SK-N-SH treated with all-trans-retinoic acid at 6 μM for 48 hours (cell line): Measurements from ENCODE around the gene RELA.

Experiments
- ATAC-seq: fragments of 200-7000 bp; cut with Tn5 transposase; 3 replicates; pipeline ENCODE4 v1.9.1; 2020; ENCODE audit warnings: mild to moderate bottlenecking, moderate library complexity
- ARNTL ChIP-seq: fragments of 450-650 bp; formaldehyde crosslinking; IDR thresholded peaks from 2 replicates; pipeline ENCODE4 v1.5.0; 2020; ENCODE audit warnings: low read depth, mild to moderate bottlenecking, moderate library complexity, borderline replicate concordance
- BACH2 ChIP-seq: fragments of 250-450 bp; sonication (Bioruptor Pico); IDR thresholded peaks from 2 replicates; pipeline ENCODE4 v1.9.0; 2021; ENCODE audit warnings: mild to moderate bottlenecking, borderline replicate concordance
- CSDC2 ChIP-seq: fragments of 250-450 bp; sonication (Bioruptor Pico); IDR thresholded peaks from 2 replicates; pipeline ENCODE4 v1.5.0; 2020; ENCODE audit warnings: mild to moderate bottlenecking, moderate library complexity
- GLIS3 ChIP-seq: fragments of 250-450 bp; sonication (Bioruptor Pico); IDR thresholded peaks from 2 replicates; pipeline ENCODE4 v1.5.0; 2020; ENCODE audit warnings: mild to moderate bottlenecking, moderate library complexity
- ISL1 ChIP-seq: fragments of 250-450 bp; sonication (Bioruptor Pico); IDR thresholded peaks from 2 replicates; pipeline ENCODE4 v2.1.2; 2022; ENCODE audit warnings: mild to moderate bottlenecking, moderate library complexity
- OSR1 ChIP-seq: fragments of 250-450 bp; sonication (Bioruptor Pico); IDR thresholded peaks from 2 replicates; pipeline ENCODE4 v1.8.0; 2022; ENCODE audit warnings: moderate library complexity, mild to moderate bottlenecking, inconsistent platforms
- PPARA ChIP-seq: fragments of 250-450 bp; sonication (Bioruptor Pico); IDR thresholded peaks from 2 replicates; pipeline ENCODE4 v1.5.0; 2020; ENCODE audit warnings: mild to moderate bottlenecking, borderline replicate concordance
- RARB ChIP-seq: fragments of 250-450 bp; sonication (Bioruptor Pico); IDR thresholded peaks from 2 replicates; pipeline ENCODE4 v1.8.0; 2021; ENCODE audit warnings: mild to moderate bottlenecking, moderate library complexity
- SNAI2 ChIP-seq: fragments of 250-450 bp; sonication (Bioruptor Pico); IDR thresholded peaks from 2 replicates; pipeline ENCODE4 v1.5.0; 2020; ENCODE audit warnings: mild to moderate bottlenecking, moderate library complexity
- TOX ChIP-seq: fragments of 250-450 bp; sonication (Bioruptor Pico); IDR thresholded peaks from 2 replicates; pipeline ENCODE4 v1.8.0; 2021; ENCODE audit warnings: mild to moderate bottlenecking, moderate library complexity, borderline replicate concordance
- ZC3H10 ChIP-seq: fragments of 250-450 bp; sonication (Bioruptor Pico); IDR thresholded peaks from 2 replicates; pipeline ENCODE4 v1.5.1; 2021; ENCODE audit warnings: mild to moderate bottlenecking, moderate library complexity
- ZFP3 ChIP-seq: fragments of 250-450 bp; sonication (Bioruptor Pico); IDR thresholded peaks from 2 replicates; pipeline ENCODE4 v1.5.0; 2020; ENCODE audit warnings: mild to moderate bottlenecking, moderate library complexity
- ZFP30 ChIP-seq: fragments of 450-650 bp; formaldehyde crosslinking; IDR thresholded peaks from 2 replicates; pipeline ENCODE4 v1.5.0; 2022; ENCODE audit warnings: mild to moderate bottlenecking, moderate library complexity
- ZNF565 ChIP-seq: fragments of 450-650 bp; formaldehyde crosslinking; conservative IDR thresholded peaks from 2 replicates; pipeline ENCODE4 v1.5.0; 2020; ENCODE audit warnings: low read depth, mild to moderate bottlenecking, moderate library complexity
- ZNF70 ChIP-seq: fragments of 450-650 bp; formaldehyde crosslinking; IDR thresholded peaks from 2 replicates; pipeline ENCODE4 v1.5.0; 2020; ENCODE audit warnings: mild to moderate bottlenecking, moderate library complexity
- ZNF8 ChIP-seq: fragments of 450-650 bp; formaldehyde crosslinking; IDR thresholded peaks from 2 replicates; pipeline ENCODE4 v1.5.0; 2020; ENCODE audit warnings: mild to moderate bottlenecking, moderate library complexity
- TF ChIP-seq, protein P1 (sequence below): fragments of 250-450 bp; sonication (Bioruptor Pico); IDR thresholded peaks from 2 replicates; pipeline ENCODE4 v1.5.1; 2020; ENCODE audit warnings: low read depth, mild to moderate bottlenecking, moderate library complexity
- TF ChIP-seq, protein P2 (sequence below): fragments of 250-450 bp; sonication (Bioruptor Pico); IDR thresholded peaks from 2 replicates; pipeline ENCODE4 v1.8.0; 2020; ENCODE audit warnings: mild to moderate bottlenecking, moderate library complexity, borderline replicate concordance
- TF ChIP-seq, protein P3 (sequence below): fragments of 250-450 bp; sonication (Bioruptor Pico); IDR thresholded peaks from 2 replicates; pipeline ENCODE4 v1.8.0; 2021; ENCODE audit warnings: low read depth, mild to moderate bottlenecking, moderate library complexity, borderline replicate concordance
- TF ChIP-seq, protein P4 (sequence below): fragments of 250-450 bp; sonication (Bioruptor Pico); IDR thresholded peaks from 2 replicates; pipeline ENCODE4 v1.5.1; 2021; ENCODE audit warnings: mild to moderate bottlenecking, moderate library complexity

Gene RELA

DNA sequence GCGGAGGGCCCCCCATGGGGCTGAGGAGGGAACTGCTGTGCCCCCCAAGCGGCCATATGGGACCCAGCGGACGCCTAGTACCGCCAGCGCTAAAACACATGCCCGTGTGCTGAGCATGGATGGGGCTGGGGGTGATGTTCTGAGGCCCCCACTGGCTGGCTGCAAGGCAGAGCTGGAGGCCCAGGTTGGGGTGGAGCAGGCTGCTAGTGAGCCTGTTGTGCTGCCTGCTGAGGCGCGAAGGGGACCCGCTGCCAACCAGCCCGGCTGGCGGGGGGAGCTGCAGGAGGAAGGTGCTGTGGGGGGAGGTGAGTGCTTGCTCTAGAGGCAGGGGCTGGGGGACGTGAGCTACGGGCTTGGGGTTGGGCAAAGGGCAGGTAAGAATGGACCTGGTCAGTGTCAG, 44.0 kb downstream of the RELA start (continued):
- TF ChIP-seq, protein P1, sequence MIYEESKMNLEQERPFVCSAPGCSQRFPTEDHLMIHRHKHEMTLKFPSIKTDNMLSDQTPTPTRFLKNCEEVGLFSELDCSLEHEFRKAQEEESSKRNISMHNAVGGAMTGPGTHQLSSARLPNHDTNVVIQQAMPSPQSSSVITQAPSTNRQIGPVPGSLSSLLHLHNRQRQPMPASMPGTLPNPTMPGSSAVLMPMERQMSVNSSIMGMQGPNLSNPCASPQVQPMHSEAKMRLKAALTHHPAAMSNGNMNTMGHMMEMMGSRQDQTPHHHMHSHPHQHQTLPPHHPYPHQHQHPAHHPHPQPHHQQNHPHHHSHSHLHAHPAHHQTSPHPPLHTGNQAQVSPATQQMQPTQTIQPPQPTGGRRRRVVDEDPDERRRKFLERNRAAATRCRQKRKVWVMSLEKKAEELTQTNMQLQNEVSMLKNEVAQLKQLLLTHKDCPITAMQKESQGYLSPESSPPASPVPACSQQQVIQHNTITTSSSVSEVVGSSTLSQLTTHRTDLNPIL (CRISPR knock-in tag), result no peak

DNA sequence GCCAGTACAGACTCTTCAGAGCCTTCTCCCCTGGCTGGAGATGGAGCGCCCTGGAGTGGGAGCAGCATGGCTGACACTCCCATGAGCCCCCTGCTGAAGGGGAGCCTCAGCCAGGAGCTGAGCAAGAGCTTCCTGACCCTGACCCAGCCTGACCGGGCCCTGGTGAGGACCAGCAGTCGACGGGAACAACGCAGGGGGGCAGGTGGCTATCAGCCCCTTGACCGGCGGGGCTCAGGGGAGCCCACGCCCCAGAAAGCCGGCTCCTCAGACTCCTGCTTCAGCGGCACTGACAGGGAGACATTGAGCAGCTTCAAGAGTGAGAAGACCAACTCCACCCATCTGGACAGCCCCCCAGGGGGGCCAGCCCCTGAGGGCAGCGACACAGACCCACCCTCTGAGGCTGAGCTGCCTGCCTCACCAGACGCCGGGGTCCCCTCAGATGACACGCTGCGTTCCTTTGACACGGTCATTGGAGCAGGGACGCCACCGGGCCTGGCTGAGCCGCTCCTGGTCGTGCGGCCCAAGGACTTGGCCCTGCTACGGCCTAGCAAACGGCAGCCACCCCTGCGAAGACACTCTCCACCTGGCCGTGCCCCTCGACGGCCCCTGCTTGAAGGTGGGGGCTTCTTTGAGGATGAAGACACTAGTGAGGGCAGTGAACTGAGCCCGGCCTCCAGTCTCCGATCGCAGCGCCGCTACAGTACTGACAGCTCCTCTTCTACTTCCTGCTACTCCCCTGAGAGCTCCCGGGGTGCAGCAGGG, 44.5 kb downstream of the RELA start:
- no peak for ATAC-seq
- TF ChIP-seq CSDC2 (CRISPR knock-in tag) (no peak), GLIS3 (CRISPR knock-in tag) (no peak), ZC3H10 (CRISPR knock-in tag) (no peak), PPARA (CRISPR knock-in tag) (no peak), ZNF70 (no peak), ZNF565 (CRISPR knock-in tag) (no peak), ZFP3 (no peak), ISL1 (no peak), TOX (CRISPR knock-in tag) (no peak), ZFP30 (no peak), ARNTL (CRISPR knock-in tag) (no peak), OSR1 (CRISPR knock-in tag) (no peak), SNAI2 (no peak), RARB (CRISPR knock-in tag) (no peak)
- TF ChIP-seq, protein P1 (CRISPR knock-in tag), result no peak
- TF ChIP-seq, protein P2, sequence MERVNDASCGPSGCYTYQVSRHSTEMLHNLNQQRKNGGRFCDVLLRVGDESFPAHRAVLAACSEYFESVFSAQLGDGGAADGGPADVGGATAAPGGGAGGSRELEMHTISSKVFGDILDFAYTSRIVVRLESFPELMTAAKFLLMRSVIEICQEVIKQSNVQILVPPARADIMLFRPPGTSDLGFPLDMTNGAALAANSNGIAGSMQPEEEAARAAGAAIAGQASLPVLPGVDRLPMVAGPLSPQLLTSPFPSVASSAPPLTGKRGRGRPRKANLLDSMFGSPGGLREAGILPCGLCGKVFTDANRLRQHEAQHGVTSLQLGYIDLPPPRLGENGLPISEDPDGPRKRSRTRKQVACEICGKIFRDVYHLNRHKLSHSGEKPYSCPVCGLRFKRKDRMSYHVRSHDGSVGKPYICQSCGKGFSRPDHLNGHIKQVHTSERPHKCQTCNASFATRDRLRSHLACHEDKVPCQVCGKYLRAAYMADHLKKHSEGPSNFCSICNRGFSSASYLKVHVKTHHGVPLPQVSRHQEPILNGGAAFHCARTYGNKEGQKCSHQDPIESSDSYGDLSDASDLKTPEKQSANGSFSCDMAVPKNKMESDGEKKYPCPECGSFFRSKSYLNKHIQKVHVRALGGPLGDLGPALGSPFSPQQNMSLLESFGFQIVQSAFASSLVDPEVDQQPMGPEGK (CRISPR knock-in tag), result no peak
- TF ChIP-seq, protein P3, sequence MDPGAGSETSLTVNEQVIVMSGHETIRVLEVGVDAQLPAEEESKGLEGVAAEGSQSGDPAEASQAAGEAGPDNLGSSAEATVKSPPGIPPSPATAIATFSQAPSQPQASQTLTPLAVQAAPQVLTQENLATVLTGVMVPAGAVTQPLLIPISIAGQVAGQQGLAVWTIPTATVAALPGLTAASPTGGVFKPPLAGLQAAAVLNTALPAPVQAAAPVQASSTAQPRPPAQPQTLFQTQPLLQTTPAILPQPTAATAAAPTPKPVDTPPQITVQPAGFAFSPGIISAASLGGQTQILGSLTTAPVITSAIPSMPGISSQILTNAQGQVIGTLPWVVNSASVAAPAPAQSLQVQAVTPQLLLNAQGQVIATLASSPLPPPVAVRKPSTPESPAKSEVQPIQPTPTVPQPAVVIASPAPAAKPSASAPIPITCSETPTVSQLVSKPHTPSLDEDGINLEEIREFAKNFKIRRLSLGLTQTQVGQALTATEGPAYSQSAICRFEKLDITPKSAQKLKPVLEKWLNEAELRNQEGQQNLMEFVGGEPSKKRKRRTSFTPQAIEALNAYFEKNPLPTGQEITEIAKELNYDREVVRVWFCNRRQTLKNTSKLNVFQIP, result no peak

DNA sequence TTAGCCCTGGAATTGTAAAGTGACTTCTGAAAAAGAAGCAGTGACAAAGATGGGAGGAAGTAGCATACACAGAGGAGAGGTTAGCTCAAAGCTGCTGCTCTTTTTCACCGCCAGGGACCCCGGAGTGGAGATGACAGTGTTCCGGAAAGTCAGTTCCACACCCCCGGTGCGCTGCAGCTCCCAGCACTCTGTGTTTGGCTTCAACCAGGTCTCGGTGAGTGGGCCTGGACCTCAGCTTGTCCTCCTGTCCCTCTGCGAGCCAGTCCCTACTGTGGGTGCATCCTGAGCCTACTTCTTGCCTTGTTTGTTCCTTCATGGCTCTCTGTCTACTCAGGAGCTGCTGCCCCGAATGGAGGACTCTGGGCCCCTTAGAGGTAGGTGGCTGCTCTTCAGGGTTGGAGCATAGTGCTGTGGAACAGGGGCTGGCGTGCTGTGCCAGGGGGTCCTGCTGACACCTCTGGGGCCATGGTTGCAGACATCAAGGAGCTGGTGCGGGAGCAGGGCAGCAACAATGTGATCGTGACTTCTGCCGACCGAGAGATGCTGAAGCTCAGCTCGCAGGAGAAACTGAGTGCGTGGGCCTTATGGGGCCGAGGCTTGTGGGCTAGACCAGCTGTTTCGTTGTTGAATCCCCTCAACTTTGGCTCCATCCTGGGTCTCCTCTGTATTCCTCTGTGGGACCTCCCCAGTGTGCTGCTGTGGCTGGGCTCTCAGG, 45.4 kb downstream of the RELA start:
- no peak for ATAC-seq
- TF ChIP-seq ZNF8 (CRISPR knock-in tag) (no peak), ZC3H10 (CRISPR knock-in tag) (no peak), TOX (CRISPR knock-in tag) (no peak), BACH2 (CRISPR knock-in tag) (no peak), CSDC2 (CRISPR knock-in tag) (no peak), ZFP3 (no peak), OSR1 (CRISPR knock-in tag) (no peak)
- TF ChIP-seq, protein P2 (CRISPR knock-in tag), result no peak
- TF ChIP-seq, protein P4, sequence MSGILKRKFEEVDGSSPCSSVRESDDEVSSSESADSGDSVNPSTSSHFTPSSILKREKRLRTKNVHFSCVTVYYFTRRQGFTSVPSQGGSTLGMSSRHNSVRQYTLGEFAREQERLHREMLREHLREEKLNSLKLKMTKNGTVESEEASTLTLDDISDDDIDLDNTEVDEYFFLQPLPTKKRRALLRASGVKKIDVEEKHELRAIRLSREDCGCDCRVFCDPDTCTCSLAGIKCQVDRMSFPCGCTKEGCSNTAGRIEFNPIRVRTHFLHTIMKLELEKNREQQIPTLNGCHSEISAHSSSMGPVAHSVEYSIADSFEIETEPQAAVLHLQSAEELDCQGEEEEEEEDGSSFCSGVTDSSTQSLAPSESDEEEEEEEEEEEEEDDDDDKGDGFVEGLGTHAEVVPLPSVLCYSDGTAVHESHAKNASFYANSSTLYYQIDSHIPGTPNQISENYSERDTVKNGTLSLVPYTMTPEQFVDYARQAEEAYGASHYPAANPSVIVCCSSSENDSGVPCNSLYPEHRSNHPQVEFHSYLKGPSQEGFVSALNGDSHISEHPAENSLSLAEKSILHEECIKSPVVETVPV, result no peak
- TF ChIP-seq, protein P3, result no peak
